Suprapubic skin (tissue), 4 donors: ENCODE results near the gene CALN1. TPM values are rescaled to one million over a fixed set of nuclear protein-coding genes. Genes with fewer than 3 reads are reported as not detected.

Experiments used
- DNase-seq, 2 donors: peaks; one replicate each; pipeline ENCODE4 v3.0.0-alpha.2; 2019; ENCODE audit warnings: low spot score in 2 of 2
- H3K27ac ChIP-seq: fragments of 200-600 bp; sonication (generic); one replicate; pipeline ENCODE4 v1.5.1; 2019
- H3K27me3 ChIP-seq: fragments of 200-600 bp; sonication (generic); one replicate; pipeline ENCODE4 v1.5.1; 2019
- H3K36me3 ChIP-seq: fragments of 200-600 bp; sonication (generic); one replicate; pipeline ENCODE4 v1.5.1; 2019
- H3K4me1 ChIP-seq: fragments of 200-600 bp; sonication (generic); one replicate; pipeline ENCODE4 v1.5.1; 2019
- H3K4me3 ChIP-seq: fragments of 200-600 bp; sonication (generic); one replicate; pipeline ENCODE4 v1.5.1; 2019; ENCODE audit warnings: mild to moderate bottlenecking
- H3K9me3 ChIP-seq: fragments of 200-600 bp; sonication (generic); one replicate; pipeline ENCODE4 v1.5.1; 2019
- EP300 ChIP-seq: sonication (generic); formaldehyde crosslinking; IDR thresholded peaks from one replicate; pipeline ENCODE4 v1.6.1; 2017; ENCODE audit warnings: antibody characterized with exemption
- POLR2A ChIP-seq, 2 donors: fragments of 450-650 bp; IDR thresholded peaks; one replicate each; pipeline ENCODE4 v1.6.1; 2017; ENCODE audit warnings: antibody characterized with exemption in 2 of 2, mild to moderate bottlenecking in 2 of 2, moderate library complexity in 2 of 2
- POLR2AphosphoS5 ChIP-seq, 3 donors: sonication (generic); formaldehyde crosslinking; IDR thresholded peaks; one replicate each; pipeline ENCODE4 v1.6.1; 2017; ENCODE audit warnings: antibody characterized with exemption in 3 of 3
- WGBS: methylation state at CpG from one replicate; pipeline ENCODE4 v1.1.5; 2018; 5-methylcytosine and 5-hydroxymethylcytosine counted together
- total RNA-seq, 4 donors: library from RNA; depleted of rRNA; stranded (reverse); fragments of >200 nt; gene quantifications; one replicate each; pipeline ENCODE4 v1.1.0, GENCODE V29; 2016
- TF ChIP-seq, protein P1 (sequence below), 2 donors: fragments of 200-600 bp in 1 of 2; fragments of 450-650 bp in 1 of 2; sonication (generic) in 1 of 2; IDR thresholded peaks; one replicate each; pipeline ENCODE4 v1.5.1; 2016 to 2019; ENCODE audit warnings: antibody characterized with exemption in 2 of 2, mild to moderate bottlenecking in 1 of 2, moderate library complexity in 1 of 2

The CALN1 gene
- total RNA-seq, 4 donors from 2014 or later: 0.91 to 10.0 (median 3.9) TPM

DNA sequence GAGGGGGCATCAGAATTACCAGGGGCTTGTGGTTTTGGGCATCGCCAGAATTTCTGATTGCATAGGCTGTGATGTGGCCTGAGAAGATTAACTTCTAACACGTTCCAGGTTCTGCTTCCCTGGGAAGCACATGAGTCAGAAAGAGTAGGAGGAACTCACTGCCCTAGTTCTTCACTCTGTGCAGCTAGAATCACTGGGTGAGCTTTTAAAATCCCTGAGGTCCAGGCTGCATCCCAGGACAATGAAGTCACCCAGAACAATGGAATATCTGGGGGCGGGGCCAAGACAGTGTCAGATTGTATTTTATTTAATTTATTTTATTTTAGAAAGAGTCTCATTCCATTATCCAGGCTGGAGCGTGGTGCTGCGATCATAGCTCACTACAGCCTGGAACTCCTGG is 636.5 kb downstream of the CALN1 start:
- H3K27me3 ChIP-seq: no peaks in the 10 kb centered on the region
- TF ChIP-seq POLR2A (IDR thresholded peaks at IDR 0.05): no peak
- TF ChIP-seq, protein P1, sequence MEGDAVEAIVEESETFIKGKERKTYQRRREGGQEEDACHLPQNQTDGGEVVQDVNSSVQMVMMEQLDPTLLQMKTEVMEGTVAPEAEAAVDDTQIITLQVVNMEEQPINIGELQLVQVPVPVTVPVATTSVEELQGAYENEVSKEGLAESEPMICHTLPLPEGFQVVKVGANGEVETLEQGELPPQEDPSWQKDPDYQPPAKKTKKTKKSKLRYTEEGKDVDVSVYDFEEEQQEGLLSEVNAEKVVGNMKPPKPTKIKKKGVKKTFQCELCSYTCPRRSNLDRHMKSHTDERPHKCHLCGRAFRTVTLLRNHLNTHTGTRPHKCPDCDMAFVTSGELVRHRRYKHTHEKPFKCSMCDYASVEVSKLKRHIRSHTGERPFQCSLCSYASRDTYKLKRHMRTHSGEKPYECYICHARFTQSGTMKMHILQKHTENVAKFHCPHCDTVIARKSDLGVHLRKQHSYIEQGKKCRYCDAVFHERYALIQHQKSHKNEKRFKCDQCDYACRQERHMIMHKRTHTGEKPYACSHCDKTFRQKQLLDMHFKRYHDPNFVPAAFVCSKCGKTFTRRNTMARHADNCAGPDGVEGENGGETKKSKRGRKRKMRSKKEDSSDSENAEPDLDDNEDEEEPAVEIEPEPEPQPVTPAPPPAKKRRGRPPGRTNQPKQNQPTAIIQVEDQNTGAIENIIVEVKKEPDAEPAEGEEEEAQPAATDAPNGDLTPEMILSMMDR (IDR thresholded peaks at IDR 0.05): no peak
- TF ChIP-seq POLR2AphosphoS5 (IDR thresholded peaks at IDR 0.05): no peak
- no peak for TF ChIP-seq EP300
- no peaks in the 10 kb centered on the region for H3K36me3 ChIP-seq
- no peak for DNase-seq
- H3K27ac ChIP-seq: no peak overlapping the region
- WGBS: 82% methylated on average over 5 of the region's 5 CpGs
- no peak overlapping the region for H3K4me3 ChIP-seq
- H3K9me3 ChIP-seq: no peaks in the 10 kb centered on the region
- H3K4me1 ChIP-seq: no peaks in the 10 kb centered on the region

DNA sequence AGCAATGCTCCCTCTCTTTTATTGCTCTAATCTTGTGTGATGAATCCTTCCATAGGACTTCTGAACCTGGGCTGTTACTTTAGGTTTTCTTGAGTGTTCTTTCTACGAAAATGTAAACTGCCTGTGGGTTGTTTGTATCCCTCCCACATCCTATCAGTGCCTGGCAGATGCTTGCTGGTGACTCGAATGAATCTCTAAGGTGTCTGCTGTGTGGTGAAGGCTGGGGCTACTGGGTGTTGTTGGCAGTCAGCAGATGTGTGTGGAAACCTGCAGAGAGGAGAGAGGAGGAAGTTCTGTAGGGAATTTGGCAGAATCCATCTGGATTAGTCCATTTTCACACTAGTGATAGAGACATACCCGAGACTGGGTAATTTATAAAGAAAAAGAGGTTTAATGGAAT is 639.4 kb downstream of the CALN1 start:
- 57% methylated on average over 3 of the region's 3 CpGs for WGBS
- H3K27me3 ChIP-seq: no peaks in the 10 kb centered on the region
- H3K4me3 ChIP-seq: no peak overlapping the region
- no peak for TF ChIP-seq EP300
- no peak for TF ChIP-seq POLR2AphosphoS5 (IDR thresholded peaks at IDR 0.05)
- TF ChIP-seq POLR2A (IDR thresholded peaks at IDR 0.05): no peak
- TF ChIP-seq, protein P1 (IDR thresholded peaks at IDR 0.05): no peak
- no peak overlapping the region for H3K27ac ChIP-seq
- no peak for DNase-seq
- no peaks in the 10 kb centered on the region for H3K9me3 ChIP-seq
- H3K4me1 ChIP-seq: no peaks in the 10 kb centered on the region
- H3K36me3 ChIP-seq: no peaks in the 10 kb centered on the region

DNA sequence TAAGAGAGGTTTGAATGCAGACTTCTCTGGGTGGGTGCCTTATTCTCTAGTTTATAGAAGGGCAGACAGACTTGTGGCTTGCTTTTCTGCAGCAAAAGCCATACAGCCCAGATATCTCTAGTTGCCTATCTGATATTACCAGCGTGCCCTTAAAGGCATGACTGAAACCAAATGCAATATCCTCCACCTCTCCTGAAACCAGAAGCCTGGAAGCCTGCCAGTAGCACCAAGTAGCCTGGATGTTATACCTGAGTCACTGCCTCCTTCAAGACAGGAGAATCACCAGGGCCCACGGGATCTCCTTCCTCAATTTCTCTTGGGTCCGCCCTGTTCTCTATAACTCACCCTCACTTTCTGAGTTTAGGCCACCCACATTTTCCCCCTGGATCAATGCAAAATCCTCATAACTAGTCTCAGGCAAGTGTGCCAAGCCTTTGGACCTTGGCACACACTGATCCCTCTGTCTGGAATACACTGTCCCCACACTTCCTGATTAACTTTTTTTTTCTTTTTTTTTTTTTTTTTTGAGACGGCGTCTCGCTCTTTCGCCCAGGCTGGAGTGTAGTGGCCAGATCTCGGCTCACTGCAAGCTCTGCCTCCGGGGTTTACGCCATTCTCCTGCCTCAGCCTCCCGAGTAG is 641.8 kb downstream of the CALN1 start:
- WGBS: 83% methylated on average over 11 of the region's 11 CpGs
- no peak overlapping the region for H3K27ac ChIP-seq
- H3K4me1 ChIP-seq: no peaks in the 10 kb centered on the region
- H3K9me3 ChIP-seq: no peaks in the 10 kb centered on the region
- TF ChIP-seq, protein P1 (IDR thresholded peaks at IDR 0.05): no peak
- TF ChIP-seq POLR2A (IDR thresholded peaks at IDR 0.05): no peak
- TF ChIP-seq POLR2AphosphoS5 (IDR thresholded peaks at IDR 0.05): no peak
- TF ChIP-seq EP300: no peak
- no peaks in the 10 kb centered on the region for H3K27me3 ChIP-seq
- H3K36me3 ChIP-seq: no peaks in the 10 kb centered on the region
- no peak for DNase-seq
- H3K4me3 ChIP-seq: no peak overlapping the region

DNA sequence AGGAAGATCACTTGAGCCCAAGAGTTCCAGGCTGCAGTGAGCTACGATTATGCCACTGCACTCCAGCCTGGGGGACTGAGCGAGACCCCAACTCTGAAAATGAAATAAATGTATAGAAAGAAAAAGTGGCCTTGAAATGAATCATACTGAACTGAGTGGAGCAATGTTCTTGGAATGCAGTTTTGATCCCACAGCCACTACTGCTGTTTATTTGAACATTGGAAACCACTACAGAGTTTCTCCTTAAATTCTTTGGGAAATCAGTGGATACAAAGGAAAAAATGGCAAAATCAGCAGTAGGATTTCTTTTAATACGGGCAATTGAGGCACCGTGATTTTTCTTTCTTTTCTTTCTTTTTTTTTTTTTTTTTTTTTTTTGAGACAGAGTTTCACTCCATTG is 642.8 kb downstream of the CALN1 start:
- Histone ChIP-seq H3K4me1 (no peaks in the 10 kb centered on the region), H3K36me3 (no peaks in the 10 kb centered on the region), H3K27me3 (no peaks in the 10 kb centered on the region), H3K9me3 (no peaks in the 10 kb centered on the region), H3K4me3 (no peak overlapping the region), H3K27ac (no peak overlapping the region)
- no peak for DNase-seq
- WGBS: 90% methylated on average over 4 of the region's 4 CpGs
- TF ChIP-seq POLR2A (IDR thresholded peaks at IDR 0.05): no peak
- no peak for TF ChIP-seq POLR2AphosphoS5 (IDR thresholded peaks at IDR 0.05)
- TF ChIP-seq, protein P1 (IDR thresholded peaks at IDR 0.05): no peak
- TF ChIP-seq EP300: no peak

DNA sequence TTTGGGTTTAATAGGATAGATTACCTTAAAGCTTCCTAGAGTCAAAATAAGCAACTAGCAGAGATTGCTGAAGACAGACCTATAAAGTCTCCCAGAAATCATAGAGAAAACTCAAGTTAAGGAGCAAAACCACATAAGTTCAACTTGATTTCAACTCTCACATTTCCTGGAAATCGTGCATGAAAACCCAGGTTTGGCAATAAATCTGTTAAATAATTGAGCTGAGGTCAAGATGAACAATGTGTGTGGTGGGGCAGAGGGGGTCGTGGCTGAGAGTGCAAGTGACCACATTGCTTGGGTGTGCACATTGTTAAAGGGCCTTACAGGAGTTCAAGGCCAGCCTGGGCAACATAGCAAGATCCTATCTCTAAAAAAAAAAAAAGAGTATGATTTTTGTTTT is 643.7 kb downstream of the CALN1 start:
- no peak overlapping the region for H3K27ac ChIP-seq
- H3K9me3 ChIP-seq: no peaks in the 10 kb centered on the region
- 37% methylated on average over 2 of the region's 2 CpGs for WGBS
- DNase-seq: no peak
- H3K4me3 ChIP-seq: no peak overlapping the region
- no peaks in the 10 kb centered on the region for H3K27me3 ChIP-seq
- no peaks in the 10 kb centered on the region for H3K36me3 ChIP-seq
- no peaks in the 10 kb centered on the region for H3K4me1 ChIP-seq
- no peak for TF ChIP-seq EP300
- no peak for TF ChIP-seq POLR2AphosphoS5 (IDR thresholded peaks at IDR 0.05)
- TF ChIP-seq, protein P1 (IDR thresholded peaks at IDR 0.05): no peak
- TF ChIP-seq POLR2A (IDR thresholded peaks at IDR 0.05): no peak
